Sigmoid colon (tissue), 4 donors: ENCODE data around the gene OCRL.

Experiments used
- CTCF ChIP-seq, 4 experiments: fragments of 450-650 bp in 3 of 4; fragments of 200-600 bp in 1 of 4; IDR thresholded peaks; one replicate each; pipeline ENCODE4 v1.5.1; 2016 to 2019; ENCODE audit warnings: antibody characterized with exemption in 4 of 4, mild to moderate bottlenecking in 3 of 4, moderate library complexity in 2 of 4
- POLR2A ChIP-seq, 2 donors: fragments of 450-650 bp; IDR thresholded peaks; one replicate each; pipeline ENCODE4 v1.6.1; 2016; ENCODE audit warnings: antibody characterized with exemption in 2 of 2, mild to moderate bottlenecking in 2 of 2, moderate library complexity in 2 of 2
- POLR2AphosphoS5 ChIP-seq, 4 donors: sonication (generic); formaldehyde crosslinking; IDR thresholded peaks; one replicate each; pipeline ENCODE4 v1.6.1; 2017; ENCODE audit warnings: antibody characterized with exemption in 4 of 4

GRCh38 chrX:129597905-129598304, 57.8 kb downstream of the OCRL start:
- no peak for TF ChIP-seq POLR2AphosphoS5 (IDR thresholded peaks at IDR 0.05)
- no peak for TF ChIP-seq CTCF (IDR thresholded peaks at IDR 0.05)
- no peak for TF ChIP-seq POLR2A (IDR thresholded peaks at IDR 0.05)
